Measurements from ENCODE around the gene RNF39. TPM values are rescaled to one million over a fixed set of nuclear protein-coding genes. Genes with fewer than 3 reads are reported as not detected.

Gene RNF39
- total RNA-seq, 1 donor from 2014 or later, result not detected

- no peaks in the 10 kb centered on the region for H3K9me3 Mint-ChIP-seq
- peak overlapping the region; percentile 5 for H3K27ac Mint-ChIP-seq
- peak overlapping the region; percentile 77 for H3K4me3 Mint-ChIP-seq (ENCODE audit: low read depth)
- intact Hi-C loops (cut with micrococcal nuclease), result loop anchor here (1.0 to 5.0 kb wide), 3 partner anchors 28 to 67 kb away; partner anchors contain the start of gene PPP1R11
- peaks cover 4% of the 10 kb centered on the region for H3K36me3 Mint-ChIP-seq (ENCODE audit: low read depth)
- H3K27me3 Mint-ChIP-seq (ENCODE audit: low read depth), result peaks cover 60% of the 10 kb centered on the region
- peak; percentile 79 for DNase-seq (ENCODE audit: low spot score)
- H3K4me1 Mint-ChIP-seq (ENCODE audit: low read depth), result peaks cover 26% of the 10 kb centered on the region
These were observed 27.7 kb upstream of the RNF39 start for GRCh38 chr6:30102970-30103871.

- Mint-ChIP-seq H3K36me3 (ENCODE audit: low read depth) (peaks cover 4% of the 10 kb centered on the region), H3K27ac (no peak overlapping the region), H3K9me3 (no peaks in the 10 kb centered on the region), H3K4me3 (ENCODE audit: low read depth) (peak overlapping the region; percentile 77), H3K27me3 (ENCODE audit: low read depth) (peaks cover 60% of the 10 kb centered on the region), H3K4me1 (ENCODE audit: low read depth) (peaks cover 28% of the 10 kb centered on the region)
- intact Hi-C loops (cut with micrococcal nuclease), result loop anchor here (5.0 kb wide), 1 partner anchor 35 kb away; the partner anchor contains the start of gene PPP1R11
- no peak for DNase-seq (ENCODE audit: low spot score)
These were observed 26.9 kb upstream of the RNF39 start for GRCh38 chr6:30102414-30102969.

GRCh38 chr6:30101444-30102413 is 26.2 kb upstream of the RNF39 start:
- intact Hi-C loops (cut with micrococcal nuclease), result loop anchor here (5.0 kb wide), 1 partner anchor 34 kb away; the partner anchor contains the start of gene PPP1R11
- Mint-ChIP-seq H3K4me3 (ENCODE audit: low read depth) (peak overlapping the region; percentile 67), H3K9me3 (no peaks in the 10 kb centered on the region), H3K36me3 (ENCODE audit: low read depth) (peaks cover 4% of the 10 kb centered on the region), H3K27ac (no peak overlapping the region), H3K27me3 (ENCODE audit: low read depth) (peaks cover 65% of the 10 kb centered on the region), H3K4me1 (ENCODE audit: low read depth) (peaks cover 28% of the 10 kb centered on the region)
- peak; percentile 62 for DNase-seq (ENCODE audit: low spot score)

- intact Hi-C loops (cut with micrococcal nuclease), result loop anchor here (5.0 kb wide), 1 partner anchor 34 kb away; the partner anchor contains the start of gene PPP1R11
- H3K27me3 Mint-ChIP-seq (ENCODE audit: low read depth), result peaks cover 66% of the 10 kb centered on the region
- H3K4me1 Mint-ChIP-seq (ENCODE audit: low read depth), result peaks cover 28% of the 10 kb centered on the region
These were observed 25.2 kb upstream of the RNF39 start for GRCh38 chr6:30100585-30101443.

GRCh38 chr6:30100154-30100553 is 24.6 kb upstream of the RNF39 start:
- H3K9me3 Mint-ChIP-seq, result no peaks in the 10 kb centered on the region
- H3K27me3 Mint-ChIP-seq (ENCODE audit: low read depth), result peaks cover 67% of the 10 kb centered on the region
- H3K27ac Mint-ChIP-seq, result no peak overlapping the region
- H3K4me1 Mint-ChIP-seq (ENCODE audit: low read depth), result peaks cover 28% of the 10 kb centered on the region
- H3K36me3 Mint-ChIP-seq (ENCODE audit: low read depth), result peaks cover 4% of the 10 kb centered on the region
- H3K4me3 Mint-ChIP-seq (ENCODE audit: low read depth), result no peak overlapping the region
- intact Hi-C loops (cut with micrococcal nuclease), result loop anchor here (5.0 kb wide), 1 partner anchor 33 kb away; the partner anchor contains the start of gene PPP1R11
- DNase-seq (ENCODE audit: low spot score), result no peak

More at GRCh38 chr6:30100585-30101443, 25.2 kb upstream of the RNF39 start:
- no peaks in the 10 kb centered on the region for H3K9me3 Mint-ChIP-seq
- peaks cover 4% of the 10 kb centered on the region for H3K36me3 Mint-ChIP-seq (ENCODE audit: low read depth)
- DNase-seq (ENCODE audit: low spot score), result no peak
- H3K27ac Mint-ChIP-seq, result no peak overlapping the region
- H3K4me3 Mint-ChIP-seq (ENCODE audit: low read depth), result peak overlapping the region; percentile 67

- peaks cover 4% of the 10 kb centered on the region for H3K36me3 Mint-ChIP-seq (ENCODE audit: low read depth)
- intact Hi-C loops (cut with micrococcal nuclease), result no loop called here
- peaks cover 22% of the 10 kb centered on the region for H3K4me1 Mint-ChIP-seq (ENCODE audit: low read depth)
- H3K9me3 Mint-ChIP-seq, result no peaks in the 10 kb centered on the region
- no peak overlapping the region for H3K4me3 Mint-ChIP-seq (ENCODE audit: low read depth)
- H3K27ac Mint-ChIP-seq, result no peak overlapping the region
- peaks cover 66% of the 10 kb centered on the region for H3K27me3 Mint-ChIP-seq (ENCODE audit: low read depth)
- DNase-seq (ENCODE audit: low spot score), result no peak
These were observed 22.6 kb upstream of the RNF39 start for GRCh38 chr6:30097902-30098768.

- DNase-seq (ENCODE audit: low spot score), result no peak
- Mint-ChIP-seq H3K27ac (no peak overlapping the region), H3K36me3 (ENCODE audit: low read depth) (peaks cover 4% of the 10 kb centered on the region), H3K27me3 (ENCODE audit: low read depth) (peaks cover 71% of the 10 kb centered on the region), H3K9me3 (no peaks in the 10 kb centered on the region), H3K4me3 (ENCODE audit: low read depth) (no peak overlapping the region), H3K4me1 (ENCODE audit: low read depth) (peaks cover 15% of the 10 kb centered on the region)
- intact Hi-C loops (cut with micrococcal nuclease), result no loop called here
These were observed 21.3 kb upstream of the RNF39 start for GRCh38 chr6:30096829-30097228.

- no peaks in the 10 kb centered on the region for H3K9me3 Mint-ChIP-seq
- peaks cover 69% of the 10 kb centered on the region for H3K27me3 Mint-ChIP-seq (ENCODE audit: low read depth)
- H3K4me3 Mint-ChIP-seq (ENCODE audit: low read depth), result no peak overlapping the region
- DNase-seq (ENCODE audit: low spot score), result no peak
- H3K36me3 Mint-ChIP-seq (ENCODE audit: low read depth), result no peaks in the 10 kb centered on the region
- H3K27ac Mint-ChIP-seq, result no peak overlapping the region
- intact Hi-C loops (cut with micrococcal nuclease), result no loop called here
- H3K4me1 Mint-ChIP-seq (ENCODE audit: low read depth), result peaks cover 4% of the 10 kb centered on the region
These were observed 18.5 kb upstream of the RNF39 start for GRCh38 chr6:30093951-30094661.

- intact Hi-C loops (cut with micrococcal nuclease), result no loop called here
- peaks cover 64% of the 10 kb centered on the region for H3K27me3 Mint-ChIP-seq (ENCODE audit: low read depth)
- no peak for DNase-seq (ENCODE audit: low spot score)
These were observed 17.4 kb upstream of the RNF39 start for GRCh38 chr6:30092852-30093543.

More at GRCh38 chr6:30092852-30093543, 17.4 kb upstream of the RNF39 start:
- H3K36me3 Mint-ChIP-seq (ENCODE audit: low read depth), result no peaks in the 10 kb centered on the region
- H3K27ac Mint-ChIP-seq, result no peak overlapping the region
- peaks cover 3% of the 10 kb centered on the region for H3K4me1 Mint-ChIP-seq (ENCODE audit: low read depth)
- H3K9me3 Mint-ChIP-seq, result no peaks in the 10 kb centered on the region
- H3K4me3 Mint-ChIP-seq (ENCODE audit: low read depth), result no peak overlapping the region
